Measurements from ENCODE around the gene CHCHD1. TPM values are rescaled to one million over a fixed set of nuclear protein-coding genes. Genes with fewer than 3 reads are reported as not detected.
"Not testable (repeated sequence)": the region's sequence is repeated elsewhere in the genome, so short reads cannot be mapped to it uniquely, and the experiment has no call there.

Gene CHCHD1
- polyA plus RNA-seq, 1 experiment = 14.3 TPM

- CTCF ChIA-PET = interaction anchor here (0.9 kb wide), 1 partner anchor 17 kb away, joined by 3 read pairs; no protein-coding TSS in a partner anchor
- peaks cover 68% of the 10 kb centered on the region for H3K36me3 ChIP-seq (ENCODE audit: control insufficient read depth, insufficient read depth, low read length)
- TF ChIP-seq CTCF (IDR thresholded peaks at IDR 0.05; ENCODE audit: insufficient read depth, low read depth, low read length) = no peak
- no peak overlapping the region for H3K4me3 ChIP-seq (ENCODE audit: low read depth, low read length)
- H3K27me3 ChIP-seq (ENCODE audit: control insufficient read depth, insufficient read depth, low read length) = no peaks in the 10 kb centered on the region
- DNase-seq (ENCODE audit: low read depth) = no peak
- POLR2A ChIA-PET = interaction anchor here (0.5 kb wide), 1 partner anchor 12 kb away, joined by 5 read pairs; no protein-coding TSS in a partner anchor
Observed at GRCh38 chr10:73791871-73792400, 10.1 kb downstream of the CHCHD1 start.

GRCh38 chr10:73793456-73793855 lies 11.6 kb downstream of the CHCHD1 start:
- peaks cover 78% of the 10 kb centered on the region for H3K36me3 ChIP-seq (ENCODE audit: control insufficient read depth, insufficient read depth, low read length)
- no peak overlapping the region for H3K4me3 ChIP-seq (ENCODE audit: low read depth, low read length)
- no peaks in the 10 kb centered on the region for H3K27me3 ChIP-seq (ENCODE audit: control insufficient read depth, insufficient read depth, low read length)
- TF ChIP-seq CTCF (IDR thresholded peaks at IDR 0.05; ENCODE audit: insufficient read depth, low read depth, low read length) = no peak
- ChIA-PET POLR2A (no interaction called here), CTCF (no interaction called here)
- DNase-seq (ENCODE audit: low read depth) = no peak

- peaks cover 67% of the 10 kb centered on the region for H3K36me3 ChIP-seq (ENCODE audit: control insufficient read depth, insufficient read depth, low read length)
- CTCF ChIA-PET; DNase-seq (ENCODE audit: low read depth); H3K27me3 ChIP-seq (ENCODE audit: control insufficient read depth, insufficient read depth, low read length); H3K4me3 ChIP-seq (ENCODE audit: low read depth, low read length); POLR2A ChIA-PET: not testable (repeated sequence)
Observed at GRCh38 chr10:73795491-73795890, 13.6 kb downstream of the CHCHD1 start.

GRCh38 chr10:73796035-73796434 lies 14.2 kb downstream of the CHCHD1 start:
- POLR2A ChIA-PET = not testable (repeated sequence)

GRCh38 chr10:73796766-73797165 lies 14.9 kb downstream of the CHCHD1 start:
- H3K27me3 ChIP-seq (ENCODE audit: control insufficient read depth, insufficient read depth, low read length) = no peaks in the 10 kb centered on the region
- POLR2A ChIA-PET = no interaction called here
- TF ChIP-seq CTCF (IDR thresholded peaks at IDR 0.05; ENCODE audit: insufficient read depth, low read depth, low read length) = no peak
- CTCF ChIA-PET = no interaction called here
- peaks cover 64% of the 10 kb centered on the region for H3K36me3 ChIP-seq (ENCODE audit: control insufficient read depth, insufficient read depth, low read length)
- H3K4me3 ChIP-seq (ENCODE audit: low read depth, low read length) = no peak overlapping the region
- DNase-seq (ENCODE audit: low read depth) = no peak

More at GRCh38 chr10:73796035-73796434, 14.2 kb downstream of the CHCHD1 start:
- DNase-seq (ENCODE audit: low read depth); H3K4me3 ChIP-seq (ENCODE audit: low read depth, low read length); CTCF ChIA-PET; H3K27me3 ChIP-seq (ENCODE audit: control insufficient read depth, insufficient read depth, low read length): not testable (repeated sequence)
- peaks cover 66% of the 10 kb centered on the region for H3K36me3 ChIP-seq (ENCODE audit: control insufficient read depth, insufficient read depth, low read length)

GRCh38 chr10:73797324-73798025 lies 15.6 kb downstream of the CHCHD1 start:
- POLR2A ChIA-PET = no interaction called here
- TF ChIP-seq CTCF (IDR thresholded peaks at IDR 0.05; ENCODE audit: insufficient read depth, low read depth, low read length) = no peak
- peaks cover 62% of the 10 kb centered on the region for H3K36me3 ChIP-seq (ENCODE audit: control insufficient read depth, insufficient read depth, low read length)
- CTCF ChIA-PET = no interaction called here
- H3K27me3 ChIP-seq (ENCODE audit: control insufficient read depth, insufficient read depth, low read length) = no peaks in the 10 kb centered on the region
- DNase-seq (ENCODE audit: low read depth) = no peak
- no peak overlapping the region for H3K4me3 ChIP-seq (ENCODE audit: low read depth, low read length)

Data from BJ (cell line).